Mononuclear cell (primary cell): ENCODE measurements around the gene GLTP. TPM values are rescaled to one million over a fixed set of nuclear protein-coding genes. Genes with fewer than 3 reads are reported as not detected.

ENCODE experiments used
- total RNA-seq: library from RNA; depleted of rRNA; stranded (reverse); fragments of >200 nt; gene quantifications from one replicate; pipeline ENCODE4 v1.2.3, GENCODE V29; 2012

GLTP gene
- total RNA-seq, 1 donor = 63.0 TPM

Other genes with a start within 250 kb of the GLTP start
- gene FAM222A, start 166.7 kb downstream of the GLTP start, total RNA-seq = 1.0 TPM
- gene TRPV4, start 47.1 kb downstream of the GLTP start, total RNA-seq = 0.31 TPM
- 7.9 TPM for gene TCHP, start 19.7 kb upstream of the GLTP start, total RNA-seq
- 86.7 TPM for gene GIT2, start 115.8 kb upstream of the GLTP start, total RNA-seq
- gene ANKRD13A, start 118.9 kb upstream of the GLTP start, total RNA-seq = 134 TPM
- 16.2 TPM for gene C12orf76, start 168.0 kb upstream of the GLTP start, total RNA-seq
- 2.2 TPM for gene IFT81, start 243.8 kb upstream of the GLTP start, total RNA-seq